H1 (cell line): Measurements from ENCODE around the gene SNU13. TPM values are rescaled to one million over a fixed set of nuclear protein-coding genes. Genes with fewer than 3 reads are reported as not detected.

Source experiments
- CTCF ChIA-PET: fragments of 300-600 bp; sonication (Branson Sonifier 250); formaldehyde crosslinking; loops from one replicate; lab custom pipeline; 2021; ENCODE audit not compliant: partially characterized antibody; lab: Charles Lee
- POLR2A ChIA-PET: fragments of 300-600 bp; sonication (Branson Sonifier 250); formaldehyde crosslinking; loops from one replicate; lab custom pipeline; 2021; ENCODE audit warnings: inconsistent platforms; ENCODE audit not compliant: partially characterized antibody; lab: Charles Lee
- DNase-seq, 2 experiments: peaks; one replicate each; pipeline versions ENCODE4 v3.0.0 to v3.0.0-alpha.2; 2010 to 2022; ENCODE audit warnings: low spot score in 2 of 2, low read depth in 1 of 2, mixed read lengths in 1 of 2
- FAIRE-seq: peaks from 2 replicates; lab custom pipeline; 2011; peaks lifted over from hg19 to GRCh38; lab: Jason Lieb, UNC
- H2AFZ ChIP-seq: 2 replicates; pipeline ENCODE4 v1.8.1; 2012; ENCODE audit warnings: low read length, inconsistent platforms
- H2AK5ac ChIP-seq: 2 replicates; pipeline ENCODE4 v1.6.1; 2013; ENCODE audit warnings: low read depth, low read length
- H2BK120ac ChIP-seq: replicated peaks from 2 replicates; pipeline ENCODE3; 2013; ENCODE audit warnings: low read depth, low read length, inconsistent platforms
- H2BK12ac ChIP-seq: 2 replicates; pipeline ENCODE4 v1.6.1; 2013; ENCODE audit warnings: low read depth, low read length
- H2BK15ac ChIP-seq: 2 replicates; pipeline ENCODE4 v1.6.1; 2013; ENCODE audit warnings: low read length
- H2BK20ac ChIP-seq: 2 replicates; pipeline ENCODE4 v1.6.1; 2013; ENCODE audit warnings: low read length
- H2BK5ac ChIP-seq: 2 replicates; pipeline ENCODE4 v1.6.1; 2013; ENCODE audit warnings: low read depth, low read length
- H3K14ac ChIP-seq: 2 replicates; pipeline ENCODE4 v1.6.1; 2013; ENCODE audit warnings: inconsistent platforms; ENCODE audit not compliant: insufficient read length
- H3K18ac ChIP-seq: 2 replicates; pipeline ENCODE4 v1.6.1; 2013; ENCODE audit warnings: low read length; ENCODE audit errors: extremely low read depth
- H3K23ac ChIP-seq: 2 replicates; pipeline ENCODE4 v1.6.1; 2013; ENCODE audit warnings: inconsistent platforms; ENCODE audit not compliant: insufficient read length
- H3K23me2 ChIP-seq: 2 replicates; pipeline ENCODE4 v1.6.1; 2013; ENCODE audit warnings: low read depth, low read length
- H3K27ac ChIP-seq: 2 replicates; pipeline ENCODE4 v1.6.1; 2011; ENCODE audit warnings: low read depth, low read length, inconsistent platforms
- H3K27me3 ChIP-seq, 4 experiments: replicated peaks in 1 of 4; 1 replicate in 1 of 4; 2 replicates in 3 of 4; pipeline versions ENCODE4 v1.6.1 to v1.8.1; 2011 to 2013; ENCODE audit warnings: low read length in 3 of 4, mild to moderate bottlenecking in 3 of 4, inconsistent platforms in 2 of 4, mixed read lengths in 2 of 4, moderate library complexity in 1 of 4; ENCODE audit not compliant: control insufficient read depth in 3 of 4, insufficient read depth in 3 of 4; ENCODE audit errors: extremely low read depth in 1 of 4
- H3K36me3 ChIP-seq, 4 experiments: 2 replicates each; pipeline versions ENCODE4 v1.6.1 to v1.8.1; 2011 to 2013; ENCODE audit warnings: mild to moderate bottlenecking in 4 of 4, low read length in 3 of 4, moderate library complexity in 2 of 4, control low read depth in 1 of 4, inconsistent platforms in 1 of 4; ENCODE audit not compliant: insufficient read depth in 4 of 4, control insufficient read depth in 2 of 4
- H3K4ac ChIP-seq: replicated peaks from 2 replicates; pipeline ENCODE3; 2013; ENCODE audit warnings: low read length, low read depth, mixed read lengths, inconsistent platforms; ENCODE audit not compliant: insufficient read length
- H3K4me1 ChIP-seq, 4 experiments: replicated peaks in 1 of 4; 1 replicate in 1 of 4; 2 replicates in 3 of 4; pipeline versions ENCODE4 v1.6.1 to v1.8.1; 2011 to 2013; ENCODE audit warnings: low read length in 3 of 4, inconsistent platforms in 2 of 4, mixed read lengths in 1 of 4; ENCODE audit not compliant: insufficient read depth in 4 of 4, control insufficient read depth in 3 of 4
- H3K4me2 ChIP-seq, 2 experiments: 2 replicates each; pipeline versions ENCODE4 v1.6.1 to v1.8.1; 2011 to 2013; ENCODE audit warnings: low read depth in 2 of 2, low read length in 2 of 2, control low read depth in 1 of 2, inconsistent platforms in 1 of 2, mild to moderate bottlenecking in 1 of 2; ENCODE audit not compliant: insufficient read depth in 1 of 2
- H3K4me3 ChIP-seq, 4 experiments: fragments of 200-600, 300-600 bp in 1 of 4; sonication (generic), shearing (Covaris generic), sonication (Bioruptor Twin) in 1 of 4; 2 replicates each; pipeline versions ENCODE4 v1.5.1 to v1.8.1; 2011 to 2016; ENCODE audit warnings: low read length in 4 of 4, low read depth in 3 of 4, control low read depth in 2 of 4, inconsistent platforms in 2 of 4, mild to moderate bottlenecking in 2 of 4, mixed read lengths in 1 of 4, moderate library complexity in 1 of 4; ENCODE audit not compliant: insufficient read depth in 2 of 4; ENCODE audit errors: extremely low read depth in 1 of 4
- H3K56ac ChIP-seq: replicated peaks from 2 replicates; pipeline ENCODE3; 2013; ENCODE audit warnings: low read depth, mild to moderate bottlenecking, mixed read lengths, low read length, inconsistent platforms; ENCODE audit not compliant: insufficient read length
- H3K79me1 ChIP-seq: 2 replicates; pipeline ENCODE4 v1.6.1; 2013; ENCODE audit warnings: low read depth, low read length, control low read depth
- H3K79me2 ChIP-seq, 2 experiments: 2 replicates each; pipeline versions ENCODE4 v1.6.1 to v1.8.1; 2012 to 2013; ENCODE audit warnings: low read length in 2 of 2, mild to moderate bottlenecking in 2 of 2, inconsistent platforms in 1 of 2; ENCODE audit not compliant: insufficient read depth in 2 of 2, control insufficient read depth in 1 of 2
- H3K9ac ChIP-seq, 4 experiments: replicated peaks in 1 of 4; 1 replicate in 1 of 4; 2 replicates in 3 of 4; pipeline versions ENCODE4 v1.6.1 to v1.8.1; 2011 to 2013; ENCODE audit warnings: low read depth in 3 of 4, low read length in 3 of 4, control low read depth in 2 of 4, mild to moderate bottlenecking in 2 of 4, moderate library complexity in 2 of 4, inconsistent platforms in 1 of 4; ENCODE audit errors: extremely low read depth in 1 of 4
- H3K9me3 ChIP-seq, 2 experiments: 2 replicates each; pipeline versions ENCODE4 v1.6.1 to v1.8.1; 2012 to 2013; ENCODE audit warnings: mild to moderate bottlenecking in 2 of 2, moderate library complexity in 2 of 2, control low read depth in 1 of 2, inconsistent platforms in 1 of 2, low read depth in 1 of 2, low read length in 1 of 2, mixed read lengths in 1 of 2; ENCODE audit not compliant: insufficient read depth in 2 of 2
- H4K20me1 ChIP-seq, 2 experiments: replicated peaks in 1 of 2; 2 replicates each; pipeline versions ENCODE3 to v1.8.1; 2011 to 2013; ENCODE audit warnings: inconsistent platforms in 2 of 2, low read length in 2 of 2, mild to moderate bottlenecking in 1 of 2; ENCODE audit not compliant: insufficient read depth in 2 of 2, control insufficient read depth in 1 of 2
- H4K5ac ChIP-seq: 2 replicates; pipeline ENCODE4 v1.6.1; 2013; ENCODE audit warnings: low read length, low read depth, mixed read lengths, inconsistent platforms; ENCODE audit not compliant: insufficient read length
- H4K8ac ChIP-seq: 2 replicates; pipeline ENCODE4 v1.8.0; 2013; ENCODE audit warnings: mild to moderate bottlenecking, moderate library complexity, low read length, inconsistent platforms; ENCODE audit not compliant: insufficient read depth; ENCODE audit errors: extremely low read depth
- H4K91ac ChIP-seq: replicated peaks from 2 replicates; pipeline ENCODE3; 2013; ENCODE audit warnings: low read length, mixed read lengths, inconsistent platforms; ENCODE audit not compliant: insufficient read length
- JUN ChIP-seq: IDR thresholded peaks from 2 replicates; pipeline ENCODE4 v1.6.1; 2011; ENCODE audit warnings: low read depth, mild to moderate bottlenecking, improper control_type of control experiment, low read length
- JUND ChIP-seq: IDR thresholded peaks from 2 replicates; pipeline ENCODE4 v1.6.1; 2011; ENCODE audit warnings: mild to moderate bottlenecking, improper control_type of control experiment, low read length
- MAFK ChIP-seq: IDR thresholded peaks from 2 replicates; pipeline ENCODE4 v1.6.1; 2012; ENCODE audit warnings: low read depth, mild to moderate bottlenecking, improper control_type of control experiment, low read length
- SUZ12 ChIP-seq: fragments of 200-600 bp; sonication (generic); IDR thresholded peaks from 2 replicates; pipeline ENCODE4 v1.6.1; 2012; ENCODE audit warnings: mild to moderate bottlenecking, inconsistent platforms, low read length, moderate library complexity, mixed read lengths
- TAF7 ChIP-seq: optimal IDR thresholded peaks from 2 replicates; pipeline ENCODE3; 2011; ENCODE audit warnings: low read depth, mild to moderate bottlenecking, inconsistent platforms, low read length, moderate library complexity, borderline replicate concordance
- WGBS, 2 experiments: shearing (Covaris generic) in 1 of 2; methylation state at CpG; one replicate each; pipeline versions ENCODE4 v1.1.6 to v1.1.7; 2013 to 2015; ENCODE audit warnings: low lambda C conversion rate in 2 of 2, mixed read lengths in 2 of 2, inconsistent platforms in 1 of 2, low coverage in 1 of 2, missing lambda C conversion rate in 1 of 2; ENCODE audit not compliant: insufficient replicate concordance in 2 of 2, insufficient coverage in 1 of 2, insufficient read length in 1 of 2; ENCODE audit errors: extremely low coverage in 1 of 2, missing lambda C conversion rate in 1 of 2; 5-methylcytosine and 5-hydroxymethylcytosine counted together
- polyA plus RNA-seq, 7 experiments: library from polyadenylated mRNA; depleted of rRNA in 3 of 7; stranded (reverse) in 5 of 7; unstranded in 2 of 7; fragments of >200 nt in 5 of 7; fragments of 200-250 nt in 2 of 7; gene quantifications; 1 replicate in 5 of 7; 2 replicates in 1 of 7; 4 replicates in 1 of 7; pipeline versions ENCODE4 v1.2.1 to v1.2.3, GENCODE V29; 2011 to 2013; ENCODE audit warnings: missing spikeins in 2 of 7, mixed read lengths in 2 of 7
- total RNA-seq: library from RNA; stranded (reverse); fragmentation: NEBNext Ultra II Directional; extraction: Animal tissue kit (Norgen Biotek cat#: 25700); gene quantifications from 2 replicates; pipeline ENCODE4 v1.2.1, GENCODE V29; 2021

SNU13 gene
- total and polyA plus RNA-seq, 2 of the 8 experiments (the other 6 are each of a cell fraction or from before 2014, with no cell fraction given), result 241 to 281 TPM

DNA sequence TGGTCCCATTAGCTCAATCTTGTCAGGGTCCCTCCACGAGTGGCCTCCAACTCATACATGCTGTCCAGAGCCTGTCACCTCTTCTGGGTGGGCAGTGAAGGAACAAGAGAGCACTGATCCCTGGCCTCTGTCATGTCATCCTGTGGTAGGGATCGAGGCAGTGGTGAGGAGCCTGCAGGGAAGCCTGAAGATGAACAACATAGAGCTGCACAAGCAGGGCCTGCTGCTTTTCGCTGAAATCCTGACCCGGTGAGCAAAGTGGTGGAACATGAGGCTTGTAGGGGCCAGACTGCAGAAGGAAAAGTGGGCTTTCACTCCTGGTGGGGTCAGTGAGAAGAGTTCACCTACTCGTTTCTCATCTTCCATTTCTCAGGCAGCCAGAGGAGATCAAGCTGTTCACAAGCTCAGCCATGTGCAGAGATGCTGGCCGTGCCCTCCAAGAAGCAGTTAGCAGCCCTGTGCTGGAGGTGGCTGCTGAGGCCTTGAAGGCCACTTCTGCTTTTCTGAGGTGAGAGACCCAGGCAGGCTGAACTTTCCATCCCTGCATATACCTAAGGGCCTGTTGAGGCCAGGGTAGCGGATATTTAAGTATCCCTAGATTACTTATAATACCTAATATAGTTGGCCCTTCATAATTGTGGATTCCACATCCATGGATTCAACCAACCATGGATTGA lies 43.6 kb upstream of the SNU13 start:
- Histone ChIP-seq H4K91ac (no peak overlapping the region), H4K5ac (no peak overlapping the region), H3K4me3 (no peak overlapping the region), H2BK20ac (no peak overlapping the region), H3K4me2 (no peak overlapping the region), H3K27ac (no peak overlapping the region), H3K23me2 (no peaks in the 10 kb centered on the region), H3K23ac (no peak overlapping the region), H3K79me1 (no peaks in the 10 kb centered on the region), H2BK5ac (no peak overlapping the region), H3K9me3 (no peaks in the 10 kb centered on the region), H2BK120ac (no peak overlapping the region), H4K20me1 (no peaks in the 10 kb centered on the region), H2AK5ac (no peak overlapping the region), H3K79me2 (no peaks in the 10 kb centered on the region), H3K56ac (no peak overlapping the region), H2BK15ac (no peak overlapping the region), H3K36me3 (no peaks in the 10 kb centered on the region), H3K4ac (no peak overlapping the region), H2AFZ (no peak overlapping the region), H4K8ac (no peak overlapping the region), H3K27me3 (no peaks in the 10 kb centered on the region), H3K4me1 (no peaks in the 10 kb centered on the region), H3K18ac (no peak overlapping the region), H3K9ac (no peak overlapping the region), H3K14ac (no peak overlapping the region), H2BK12ac (no peak overlapping the region)
- WGBS, 2 experiments, result 89% methylated on average over 7 of the region's 7 CpGs; no CpG with 5 or more reads in 1 of the 2 experiments
- ChIA-PET CTCF (interaction anchor here (0.7 to 2.6 kb wide), 5 partner anchors 12 to 50 kb away, joined by 3 to 10 read pairs (median 4); no protein-coding TSS in a partner anchor), POLR2A (interaction anchor here (1.2 kb wide), 1 partner anchor 68 kb away, joined by 3 read pairs; the partner anchor contains the start of gene CCDC134)
- no peak for FAIRE-seq
- no peak for DNase-seq
- no peak for TF ChIP-seq TAF7
- no peak for TF ChIP-seq SUZ12
- TF ChIP-seq MAFK, result no peak
- no peak for TF ChIP-seq JUN
- no peak for TF ChIP-seq JUND
